ENCODE measurements around the gene GCHFR. TPM values are rescaled to one million over a fixed set of nuclear protein-coding genes. Genes with fewer than 3 reads are reported as not detected.

The GCHFR gene
- total and polyA plus RNA-seq, 2 donors = 2.9 to 28.7 TPM

DNA sequence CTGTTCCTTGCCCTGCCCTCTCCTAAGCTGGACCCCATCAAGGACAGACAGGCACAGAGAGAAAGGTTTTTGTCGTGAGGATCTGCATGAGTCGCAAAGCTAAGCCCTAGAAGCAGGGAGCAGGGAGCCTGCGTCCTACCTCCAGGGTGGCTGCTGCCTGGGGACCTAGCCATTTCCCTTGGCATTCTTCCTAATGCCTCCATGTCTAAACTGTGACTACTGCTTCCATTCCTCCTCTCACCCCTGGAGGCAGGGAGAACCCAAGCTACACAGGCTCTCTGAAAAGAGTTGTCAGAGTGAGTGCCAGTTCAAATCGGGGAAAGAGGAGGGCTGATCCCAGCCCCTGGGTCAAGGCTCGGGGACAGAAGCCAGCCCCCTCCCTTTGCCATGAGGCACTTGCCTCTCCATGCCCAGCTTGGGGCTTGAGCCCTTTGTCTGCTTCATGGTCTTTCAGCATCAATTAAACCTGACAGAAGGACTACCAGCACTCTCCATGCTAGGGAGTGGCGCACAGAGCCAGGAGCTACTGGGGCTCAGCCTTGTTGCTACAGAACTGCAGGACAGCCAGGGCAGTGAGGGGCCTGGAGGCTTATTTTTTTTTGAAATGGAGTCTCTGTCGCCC is 2.4 kb downstream of the GCHFR start:
- DNase-seq (ENCODE audit: extremely low spot score) = no peak
- H3K36me3 ChIP-seq (ENCODE audit: insufficient read depth) = no peaks in the 10 kb centered on the region
- WGBS = 67% methylated on average over 7 of the region's 7 CpGs
- H3K4me1 ChIP-seq (ENCODE audit: insufficient read depth) = no peaks in the 10 kb centered on the region
- no peak overlapping the region for H3K4me3 ChIP-seq (ENCODE audit: low read depth, low read length)
- H3K27ac ChIP-seq (ENCODE audit: low read depth) = no peak overlapping the region

GRCh38 chr15:40766906-40767837 is 3.3 kb downstream of the GCHFR start:
- no peaks in the 10 kb centered on the region for H3K4me1 ChIP-seq (ENCODE audit: insufficient read depth)
- DNase-seq (ENCODE audit: extremely low spot score) = no peak
- WGBS = 88% methylated on average over 32 of the region's 32 CpGs
- no peak overlapping the region for H3K4me3 ChIP-seq (ENCODE audit: low read depth, low read length)
- no peaks in the 10 kb centered on the region for H3K36me3 ChIP-seq (ENCODE audit: insufficient read depth)
- no peak overlapping the region for H3K27ac ChIP-seq (ENCODE audit: low read depth)

DNA sequence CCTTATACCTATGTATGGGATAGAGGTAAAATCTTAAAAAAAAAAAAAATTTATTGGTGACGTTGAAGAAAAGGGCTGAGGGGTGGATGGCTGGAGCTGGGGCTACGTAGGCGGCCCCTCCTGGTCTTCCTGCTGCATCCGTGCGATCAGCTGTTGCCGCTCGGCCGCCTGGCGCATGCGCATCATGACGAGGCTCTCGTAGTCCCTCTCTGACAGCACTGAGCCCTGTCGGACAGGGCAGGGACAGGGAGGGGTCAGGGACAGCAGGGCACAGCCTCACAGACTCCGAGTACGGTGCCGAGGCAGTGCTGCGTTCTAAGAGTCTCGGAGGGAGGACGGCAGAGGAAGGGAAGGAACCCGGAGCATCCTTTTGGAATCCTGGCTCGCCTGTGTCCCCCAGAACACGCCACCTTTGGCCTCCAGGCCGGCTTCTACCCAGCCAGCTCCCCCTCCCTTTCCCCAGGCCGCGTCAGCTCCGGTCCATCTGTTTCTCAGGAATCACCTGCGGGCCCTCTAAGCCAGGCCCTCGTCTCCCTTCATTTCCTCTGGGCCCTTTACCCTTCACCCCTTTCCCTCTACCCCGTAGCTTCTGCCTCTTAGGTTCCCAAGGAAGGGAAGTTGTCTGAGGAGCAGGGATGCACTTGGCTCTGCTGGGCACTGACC is 4.1 kb downstream of the GCHFR start:
- DNase-seq (ENCODE audit: extremely low spot score) = no peak
- 89% methylated on average over 29 of the region's 29 CpGs for WGBS
- Histone ChIP-seq H3K36me3 (ENCODE audit: insufficient read depth) (no peaks in the 10 kb centered on the region), H3K4me1 (ENCODE audit: insufficient read depth) (no peaks in the 10 kb centered on the region), H3K27ac (ENCODE audit: low read depth) (no peak overlapping the region), H3K4me3 (ENCODE audit: low read depth, low read length) (no peak overlapping the region)

GRCh38 chr15:40768521-40769273 is 4.8 kb downstream of the GCHFR start:
- Histone ChIP-seq H3K36me3 (ENCODE audit: insufficient read depth) (no peaks in the 10 kb centered on the region), H3K4me1 (ENCODE audit: insufficient read depth) (no peaks in the 10 kb centered on the region), H3K27ac (ENCODE audit: low read depth) (peak overlapping the region; percentile 43), H3K4me3 (ENCODE audit: low read depth, low read length) (no peak overlapping the region)
- no peak for DNase-seq (ENCODE audit: extremely low spot score)
- WGBS = 73% methylated on average over 21 of the region's 21 CpGs

DNA sequence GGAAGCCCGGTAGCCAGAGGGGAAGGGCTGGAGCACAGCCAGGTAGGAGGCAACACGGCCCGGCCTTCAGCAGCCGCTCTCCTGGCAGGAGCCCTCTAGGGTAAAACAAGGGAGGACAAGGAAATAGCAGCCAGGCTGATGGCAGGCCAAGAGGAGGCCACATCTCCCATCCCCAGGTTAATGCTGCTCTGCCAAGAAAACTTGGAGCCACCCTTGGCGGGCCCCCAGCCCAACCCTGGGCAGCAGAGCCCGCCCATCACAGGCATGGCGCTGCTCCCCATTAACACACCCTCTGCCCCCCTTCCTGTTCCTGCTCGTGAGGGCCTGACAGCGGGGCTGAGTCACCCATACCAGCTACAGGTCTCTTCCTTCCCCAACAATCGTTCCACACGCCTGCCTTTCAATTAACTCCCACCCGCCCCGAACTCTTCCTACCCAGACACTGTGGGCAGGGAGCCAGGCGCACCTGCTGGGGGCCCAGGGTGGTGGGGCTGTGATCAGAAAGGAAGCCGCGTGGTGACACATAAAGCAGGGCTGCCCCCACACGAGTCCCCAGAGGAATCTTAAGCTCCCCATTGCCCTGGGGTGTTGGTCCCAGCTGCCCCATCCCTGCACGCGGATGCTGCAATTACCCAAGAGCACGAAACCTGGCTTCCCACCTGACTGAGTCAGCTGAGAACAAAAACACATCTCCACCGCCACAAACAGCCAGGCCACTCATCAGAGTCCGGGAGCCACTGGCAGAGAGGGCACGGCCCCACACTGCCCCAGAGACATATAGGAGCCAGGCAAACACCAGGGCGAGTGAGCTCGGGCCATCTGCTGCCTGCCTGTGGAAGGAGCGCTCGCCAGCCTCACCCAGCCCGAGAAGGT is 5.6 kb downstream of the GCHFR start, which contains the start of gene C15orf62:
C15orf62 (plus strand) TSS at position 707 of the 873 bp plus-strand sequence. CDS start 516 bp downstream, outside the sequence.
- 58% methylated on average over 28 of the region's 28 CpGs for WGBS
- no peak for DNase-seq (ENCODE audit: extremely low spot score)
- Histone ChIP-seq H3K4me1 (ENCODE audit: insufficient read depth) (no peaks in the 10 kb centered on the region), H3K4me3 (ENCODE audit: low read depth, low read length) (no peak within 1 kb of the TSS), H3K27ac (ENCODE audit: low read depth) (peak within 1 kb of the TSS; percentile 43), H3K36me3 (ENCODE audit: insufficient read depth) (peaks cover 3% of the 10 kb centered on the region)

GRCh38 chr15:40770147-40770721 is 6.4 kb downstream of the GCHFR start:
- H3K4me3 ChIP-seq (ENCODE audit: low read depth, low read length) = no peak overlapping the region
- H3K27ac ChIP-seq (ENCODE audit: low read depth) = no peak overlapping the region
- H3K4me1 ChIP-seq (ENCODE audit: insufficient read depth) = no peaks in the 10 kb centered on the region
- WGBS = 87% methylated on average over 17 of the region's 17 CpGs
- peaks cover 3% of the 10 kb centered on the region for H3K36me3 ChIP-seq (ENCODE audit: insufficient read depth)
- DNase-seq (ENCODE audit: extremely low spot score) = no peak

- 96% methylated on average over 5 of the region's 5 CpGs for WGBS
- DNase-seq (ENCODE audit: extremely low spot score) = no peak
- Histone ChIP-seq H3K27ac (ENCODE audit: low read depth) (no peak overlapping the region), H3K4me1 (ENCODE audit: insufficient read depth) (no peaks in the 10 kb centered on the region), H3K36me3 (ENCODE audit: insufficient read depth) (peaks cover 3% of the 10 kb centered on the region), H3K4me3 (ENCODE audit: low read depth, low read length) (no peak overlapping the region)
These were observed 7.4 kb downstream of the GCHFR start for GRCh38 chr15:40771242-40771641.

GRCh38 chr15:40772014-40772413 is 8.1 kb downstream of the GCHFR start:
- 84% methylated on average over 13 of the region's 13 CpGs for WGBS
- H3K36me3 ChIP-seq (ENCODE audit: insufficient read depth) = peaks cover 3% of the 10 kb centered on the region
- DNase-seq (ENCODE audit: extremely low spot score) = no peak
- H3K27ac ChIP-seq (ENCODE audit: low read depth) = no peak overlapping the region
- no peaks in the 10 kb centered on the region for H3K4me1 ChIP-seq (ENCODE audit: insufficient read depth)
- H3K4me3 ChIP-seq (ENCODE audit: low read depth, low read length) = no peak overlapping the region

- H3K4me3 ChIP-seq (ENCODE audit: low read depth, low read length) = no peak overlapping the region
- peaks cover 3% of the 10 kb centered on the region for H3K36me3 ChIP-seq (ENCODE audit: insufficient read depth)
- no peak overlapping the region for H3K27ac ChIP-seq (ENCODE audit: low read depth)
- no peaks in the 10 kb centered on the region for H3K4me1 ChIP-seq (ENCODE audit: insufficient read depth)
- WGBS = 93% methylated on average over 8 of the region's 8 CpGs
- no peak for DNase-seq (ENCODE audit: extremely low spot score)
These were observed 9.6 kb downstream of the GCHFR start for GRCh38 chr15:40773496-40773895.

DNA sequence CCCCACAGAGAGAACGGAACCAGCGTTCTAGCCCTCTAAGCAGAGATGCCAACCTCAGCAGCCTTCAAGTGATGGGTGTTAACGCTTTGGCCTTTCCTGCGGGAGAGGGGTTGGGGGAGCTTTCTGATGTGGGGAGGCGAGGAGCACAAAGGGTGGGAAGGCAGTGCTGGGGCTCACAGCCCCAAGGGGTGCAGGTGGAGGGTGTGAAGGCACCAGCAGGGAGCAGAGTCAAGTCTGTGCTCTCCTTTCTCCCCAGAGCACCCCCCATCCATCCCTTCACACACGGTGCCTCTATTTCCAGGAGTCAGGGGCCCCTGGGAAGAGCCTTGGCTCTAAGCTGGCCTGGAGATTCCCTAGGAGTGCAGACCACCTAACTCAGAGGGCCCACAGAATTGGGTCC is 10.0 kb downstream of the GCHFR start:
- Histone ChIP-seq H3K27ac (ENCODE audit: low read depth) (no peak overlapping the region), H3K4me3 (ENCODE audit: low read depth, low read length) (no peak overlapping the region), H3K36me3 (ENCODE audit: insufficient read depth) (peaks cover 3% of the 10 kb centered on the region), H3K4me1 (ENCODE audit: insufficient read depth) (no peaks in the 10 kb centered on the region)
- no peak for DNase-seq (ENCODE audit: extremely low spot score)
- 92% methylated on average over 6 of the region's 6 CpGs for WGBS

DNA sequence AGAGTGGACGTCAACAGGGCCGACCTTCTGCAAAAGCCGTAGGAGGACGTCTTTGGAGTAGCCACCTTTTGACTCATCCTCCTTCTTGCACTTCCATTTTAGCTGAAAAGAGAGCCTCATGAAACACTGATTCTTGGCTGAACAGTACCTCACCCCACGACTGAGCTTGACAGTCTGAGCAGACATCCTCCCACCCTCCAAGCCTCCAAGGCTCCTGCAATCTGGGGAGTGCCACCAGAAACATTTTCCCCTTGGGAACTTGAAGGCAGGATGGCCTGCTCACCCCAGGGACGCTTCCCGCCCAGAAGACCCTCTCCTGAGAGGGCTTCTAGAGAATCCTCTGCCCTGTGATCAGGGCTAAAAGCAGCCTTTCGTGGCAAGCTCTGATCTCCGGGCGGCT is 11.1 kb downstream of the GCHFR start:
- WGBS = 93% methylated on average over 10 of the region's 10 CpGs

More for the DNA sequence above, 11.1 kb downstream of the GCHFR start:
- H3K27ac ChIP-seq (ENCODE audit: low read depth) = no peak overlapping the region
- H3K4me1 ChIP-seq (ENCODE audit: insufficient read depth) = no peaks in the 10 kb centered on the region
- H3K36me3 ChIP-seq (ENCODE audit: insufficient read depth) = peaks cover 3% of the 10 kb centered on the region
- DNase-seq (ENCODE audit: extremely low spot score) = no peak
- no peak overlapping the region for H3K4me3 ChIP-seq (ENCODE audit: low read depth, low read length)
